Measurements from ENCODE around the gene SUCO. TPM values are rescaled to one million over a fixed set of nuclear protein-coding genes. Genes with fewer than 3 reads are reported as not detected.

The SUCO gene
- total and polyA plus RNA-seq, 2 of the 8 experiments (the other 6 are each of a cell fraction or from before 2014, with no cell fraction given): 8.3 to 35.8 TPM

DNA sequence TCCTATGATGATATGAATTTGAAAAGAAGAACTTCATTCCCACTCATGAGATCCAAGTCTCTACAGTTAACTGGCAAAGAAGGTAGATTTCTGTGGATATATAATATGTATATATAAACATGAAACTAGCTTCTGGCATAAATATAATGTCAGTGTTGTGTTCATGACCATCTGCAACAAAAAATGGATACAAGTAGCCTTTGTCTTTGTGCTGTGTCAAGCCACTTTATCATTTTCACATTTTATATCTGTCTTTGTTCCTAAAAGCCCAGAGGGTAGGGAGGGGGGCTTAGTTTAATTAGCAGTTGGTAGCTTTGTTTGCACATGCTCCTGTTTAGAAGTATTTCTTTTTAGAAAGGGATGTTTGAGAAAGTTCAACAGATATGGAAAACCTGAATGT, 69.8 kb downstream of the SUCO start:
- H2AFZ ChIP-seq (ENCODE audit: low read length): no peak overlapping the region
- H3K4me3 ChIP-seq (ENCODE audit: extremely low read depth in 1 of 4, insufficient read depth in 2 of 4, low read depth in 3 of 4, low read length in 4 of 4): no peak overlapping the region
- H3K4ac ChIP-seq (replicated peaks; ENCODE audit: insufficient read length, low read depth, low read length): no peak overlapping the region
- no peaks in the 10 kb centered on the region for H3K4me1 ChIP-seq (replicated peaks in 1 of 4; ENCODE audit: control insufficient read depth in 3 of 4, insufficient read depth in 4 of 4, low read length in 3 of 4)
- FAIRE-seq: no peak
- TF ChIP-seq SP4 (IDR thresholded peaks at IDR 0.05; ENCODE audit: low read length): no peak
- no peak for TF ChIP-seq HDAC2 (IDR thresholded peaks at IDR 0.05; ENCODE audit: borderline replicate concordance in 1 of 2, low read depth in 2 of 2, low read length in 2 of 2)
- TF ChIP-seq MAFK (IDR thresholded peaks at IDR 0.05; ENCODE audit: low read depth, low read length): no peak
- TF ChIP-seq BRCA1 (IDR thresholded peaks at IDR 0.05; ENCODE audit: low read depth, low read length): no peak
- no peak for TF ChIP-seq BCL11A (IDR thresholded peaks at IDR 0.05; ENCODE audit: low read depth in 2 of 2, low read length in 2 of 2)
- no peak for TF ChIP-seq TBP (IDR thresholded peaks at IDR 0.05; ENCODE audit: low read depth, low read length)
- no peak for TF ChIP-seq EZH2 (IDR thresholded peaks at IDR 0.05; ENCODE audit: low read depth, low read length, severe bottlenecking)
- TF ChIP-seq RXRA (IDR thresholded peaks at IDR 0.05; ENCODE audit: insufficient read depth, low read depth, low read length): no peak
- H2BK12ac ChIP-seq (ENCODE audit: low read depth, low read length): no peak overlapping the region
- peaks cover 0 to 2% of the 10 kb centered on the region in 2 experiments for H4K20me1 ChIP-seq (replicated peaks in 1 of 2; ENCODE audit: control insufficient read depth in 1 of 2, insufficient read depth in 2 of 2, low read length in 2 of 2)
- no peak overlapping the region for H3K56ac ChIP-seq (replicated peaks; ENCODE audit: insufficient read length, low read depth, low read length)
- H2BK5ac ChIP-seq (ENCODE audit: low read depth, low read length): no peak overlapping the region
- no peak overlapping the region for H2AK5ac ChIP-seq (ENCODE audit: low read depth, low read length)
- no peak overlapping the region for H3K27ac ChIP-seq (ENCODE audit: low read depth, low read length)
- H3K9me3 ChIP-seq (ENCODE audit: insufficient read depth in 2 of 2, low read depth in 1 of 2, low read length in 1 of 2): no peaks in the 10 kb centered on the region
- no peak overlapping the region for H2BK120ac ChIP-seq (replicated peaks; ENCODE audit: low read depth, low read length)
- no peaks in the 10 kb centered on the region for H3K79me1 ChIP-seq (ENCODE audit: low read depth, low read length)
- DNase-seq (ENCODE audit: low read depth in 1 of 2, low spot score in 2 of 2): no peak
- no peak overlapping the region for H3K4me2 ChIP-seq (ENCODE audit: insufficient read depth in 1 of 2, low read depth in 2 of 2, low read length in 2 of 2)
- no peak overlapping the region for H3K18ac ChIP-seq (ENCODE audit: extremely low read depth, low read length)
- no peak overlapping the region for H4K5ac ChIP-seq (ENCODE audit: insufficient read length, low read depth, low read length)
- ChIA-PET POLR2A (ENCODE audit: partially characterized antibody) (interaction anchor here (0.6 kb wide), 1 partner anchor 1359 kb away, joined by 3 read pairs; no protein-coding TSS in a partner anchor), CTCF (ENCODE audit: partially characterized antibody) (no interaction called here)
- no peak overlapping the region for H3K9ac ChIP-seq (replicated peaks in 1 of 4; ENCODE audit: extremely low read depth in 1 of 4, low read depth in 3 of 4, low read length in 3 of 4)
- no peak overlapping the region for H4K8ac ChIP-seq (ENCODE audit: extremely low read depth, insufficient read depth, low read length)
- no peaks in the 10 kb centered on the region for H3K27me3 ChIP-seq (replicated peaks in 1 of 4; ENCODE audit: control insufficient read depth in 3 of 4, extremely low read depth in 1 of 4, insufficient read depth in 3 of 4, low read length in 3 of 4)
- no peak overlapping the region for H2BK20ac ChIP-seq (ENCODE audit: low read length)
- no peak overlapping the region for H3K23ac ChIP-seq (ENCODE audit: insufficient read length)
- H3K79me2 ChIP-seq (ENCODE audit: control insufficient read depth in 1 of 2, insufficient read depth in 2 of 2, low read length in 2 of 2): no peaks in the 10 kb centered on the region
- H3K36me3 ChIP-seq (ENCODE audit: control insufficient read depth in 2 of 4, insufficient read depth in 4 of 4, low read length in 3 of 4): peaks cover 0 to 56% (median 8%) of the 10 kb centered on the region in 4 experiments; a peak in 7 of 8 replicates
- no peak overlapping the region for H3K14ac ChIP-seq (ENCODE audit: insufficient read length)
- H3K23me2 ChIP-seq (ENCODE audit: low read depth, low read length): no peaks in the 10 kb centered on the region
- no peak overlapping the region for H4K91ac ChIP-seq (replicated peaks; ENCODE audit: insufficient read length, low read length)
- H2BK15ac ChIP-seq (ENCODE audit: low read length): no peak overlapping the region
